Activated T-helper 2 cell treated with anti-CD3 and anti-CD28 coated beads, Interferon-gamma antibody, Interleukin-2, Interleukin-4, amounts not matched to agents 10 μg/mL and 5 μg/mL and 100 μg/mL, durations not matched to agents 14 hours and 24 hours and 36 hours (primary cell): ENCODE measurements around the gene PPM1N. TPM values are rescaled to one million over a fixed set of nuclear protein-coding genes. Genes with fewer than 3 reads are reported as not detected.

Source experiments
- DNase-seq: peaks from one replicate; pipeline ENCODE4 v3.0.0; 2021; ENCODE audit warnings: low spot score
- H3K27ac Mint-ChIP-seq: one replicate; pipeline ENCODE4 v1.8.0; 2021; ENCODE audit warnings: mixed read lengths
- H3K27me3 Mint-ChIP-seq: one replicate; pipeline ENCODE4 v1.8.0; 2021; ENCODE audit warnings: low read depth, mixed read lengths
- H3K36me3 Mint-ChIP-seq: one replicate; pipeline ENCODE4 v1.8.0; 2021; ENCODE audit warnings: low read depth, mixed read lengths
- H3K4me1 Mint-ChIP-seq: one replicate; pipeline ENCODE4 v1.8.0; 2021; ENCODE audit warnings: low read depth, mixed read lengths
- H3K4me3 Mint-ChIP-seq: one replicate; pipeline ENCODE4 v1.8.0; 2021; ENCODE audit warnings: low read depth, mild to moderate bottlenecking, moderate library complexity, mixed read lengths
- H3K9me3 Mint-ChIP-seq: one replicate; pipeline ENCODE4 v1.8.0; 2021; ENCODE audit warnings: mixed read lengths
- intact Hi-C: fragments of 100-400 bp; cut with micrococcal nuclease; formaldehyde crosslinking; loops from one replicate; pipeline ENCODE4 v1.15.1; 2023
- total RNA-seq: library from RNA; stranded (reverse); gene quantifications from 2 replicates; pipeline ENCODE4 v1.2.3, GENCODE V29; 2022

Gene PPM1N
- total RNA-seq, 1 donor from 2014 or later: 2.5 TPM

DNA sequence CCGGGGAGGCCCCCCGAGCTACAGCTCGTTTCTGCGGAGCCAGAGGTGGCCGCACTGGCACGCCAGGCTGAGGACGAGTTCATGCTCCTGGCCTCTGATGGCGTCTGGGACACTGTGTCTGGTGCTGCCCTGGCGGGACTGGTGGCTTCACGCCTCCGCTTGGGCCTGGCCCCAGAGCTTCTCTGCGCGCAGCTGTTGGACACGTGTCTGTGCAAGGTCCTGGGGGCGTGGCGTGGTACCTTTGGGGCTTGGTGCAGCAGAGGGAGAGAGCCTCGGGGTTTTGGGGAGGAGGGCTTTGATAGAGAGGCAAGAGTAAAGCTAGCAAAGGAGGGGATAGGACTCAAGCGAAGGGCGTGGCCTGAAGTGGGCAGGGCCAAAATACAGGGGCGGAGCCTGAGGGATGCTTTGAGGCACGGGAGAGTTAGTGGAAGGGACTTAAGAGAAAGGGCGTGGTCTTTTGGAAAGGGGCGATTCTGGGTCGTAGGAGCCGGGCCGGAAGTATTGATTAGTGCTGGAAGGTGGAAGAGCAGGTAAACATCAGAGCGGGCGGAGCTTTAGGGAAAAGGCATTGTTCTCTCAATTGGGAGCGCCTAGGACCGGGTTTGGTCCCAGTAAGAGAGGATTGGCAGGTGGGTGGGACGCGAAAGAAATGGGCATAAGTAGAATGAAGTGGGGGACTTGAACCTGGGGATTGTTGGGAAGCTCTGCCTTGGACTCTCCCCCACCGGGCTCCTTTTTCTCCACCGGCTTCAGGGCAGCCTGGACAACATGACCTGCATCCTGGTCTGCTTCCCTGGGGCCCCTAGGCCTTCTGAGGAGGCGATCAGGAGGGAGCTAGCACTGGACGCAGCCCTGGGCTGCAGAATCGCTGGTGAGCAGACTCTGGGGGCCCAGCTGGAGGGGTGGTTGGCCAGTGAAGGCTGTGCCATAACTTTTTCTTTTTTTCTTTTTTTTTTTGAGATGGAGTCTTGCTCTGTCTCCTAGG is 1.2 kb downstream of the PPM1N start:
- peak; percentile 68 for DNase-seq
- peak overlapping the region; percentile 30 for H3K4me3 Mint-ChIP-seq
- H3K9me3 Mint-ChIP-seq: no peaks in the 10 kb centered on the region
- intact Hi-C loops: no loop called here
- peak overlapping the region; percentile 33 for H3K27ac Mint-ChIP-seq
- no peaks in the 10 kb centered on the region for H3K36me3 Mint-ChIP-seq
- H3K27me3 Mint-ChIP-seq: peaks cover 24% of the 10 kb centered on the region
- peaks cover 31% of the 10 kb centered on the region for H3K4me1 Mint-ChIP-seq

DNA sequence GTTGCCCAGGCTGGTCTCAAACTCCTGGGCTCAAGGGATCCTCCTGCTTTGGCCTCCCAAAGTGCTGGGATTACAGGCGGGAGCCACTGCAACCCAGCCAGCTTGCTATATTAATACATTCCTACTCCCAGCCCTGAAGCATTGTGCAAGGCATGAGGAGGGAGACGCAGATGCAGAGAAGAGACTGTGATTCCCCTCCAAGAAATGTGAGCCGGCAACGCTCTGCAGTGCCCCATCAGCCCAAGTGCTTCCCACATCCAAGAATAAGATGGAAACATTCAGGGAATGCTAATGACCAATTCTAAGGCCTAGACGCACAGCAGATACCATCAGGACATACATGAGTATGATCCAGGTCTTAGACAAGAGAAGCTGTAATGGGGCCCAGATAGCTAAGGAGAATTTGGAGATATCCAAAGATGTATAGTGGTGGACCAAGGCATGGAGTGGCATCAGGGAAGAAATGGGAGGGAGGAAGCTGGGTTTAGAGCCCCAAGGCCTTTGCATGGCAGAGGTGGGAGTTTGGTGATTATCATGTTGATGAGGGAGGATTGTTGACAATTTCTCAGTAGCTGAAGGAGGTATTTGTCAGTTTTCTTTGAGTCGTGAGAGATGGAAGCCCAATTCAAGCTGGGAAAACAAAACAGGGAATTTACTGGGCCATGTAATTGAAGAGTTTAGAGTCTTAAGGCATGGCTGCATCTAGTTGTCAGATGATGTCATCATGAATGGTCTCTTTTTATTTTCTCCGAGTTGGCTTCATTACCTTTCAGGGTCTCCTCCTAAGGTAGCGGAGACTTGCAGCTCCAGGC is 2.9 kb downstream of the PPM1N start:
- Mint-ChIP-seq H3K9me3 (no peaks in the 10 kb centered on the region), H3K27me3 (peaks cover 14% of the 10 kb centered on the region), H3K36me3 (no peaks in the 10 kb centered on the region), H3K27ac (no peak overlapping the region), H3K4me3 (no peak overlapping the region), H3K4me1 (peaks cover 29% of the 10 kb centered on the region)
- DNase-seq: no peak
- intact Hi-C loops: no loop called here

GRCh38 chr19:45501730-45502014 is 3.4 kb downstream of the PPM1N start:
- Mint-ChIP-seq H3K4me3 (no peak overlapping the region), H3K4me1 (peaks cover 31% of the 10 kb centered on the region), H3K27ac (no peak overlapping the region), H3K36me3 (no peaks in the 10 kb centered on the region), H3K27me3 (peaks cover 13% of the 10 kb centered on the region), H3K9me3 (no peaks in the 10 kb centered on the region)
- intact Hi-C loops: no loop called here
- no peak for DNase-seq

DNA sequence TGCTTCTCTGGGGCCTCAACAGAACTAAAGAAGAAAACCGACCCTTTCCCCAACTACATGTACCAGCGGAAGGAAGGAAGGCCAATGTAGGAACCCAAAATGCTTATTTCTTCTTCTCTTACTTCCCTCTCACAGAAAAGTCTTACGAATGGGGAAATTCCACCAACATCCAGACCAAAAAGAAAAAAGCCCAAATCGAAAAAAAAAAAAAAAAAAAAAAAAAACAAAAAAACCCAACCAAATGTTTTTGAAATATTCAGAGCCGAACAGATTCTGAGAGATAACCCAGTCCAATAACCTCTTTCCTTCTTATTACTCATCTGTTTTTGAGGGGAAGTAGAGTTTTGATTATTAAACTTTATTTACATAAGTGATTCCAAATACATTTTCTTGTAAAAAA is 3.9 kb downstream of the PPM1N start:
- Mint-ChIP-seq H3K36me3 (no peaks in the 10 kb centered on the region), H3K9me3 (no peaks in the 10 kb centered on the region), H3K4me3 (no peak overlapping the region), H3K4me1 (peaks cover 29% of the 10 kb centered on the region), H3K27ac (no peak overlapping the region), H3K27me3 (peaks cover 11% of the 10 kb centered on the region)
- DNase-seq: no peak
- intact Hi-C loops: no loop called here

DNA sequence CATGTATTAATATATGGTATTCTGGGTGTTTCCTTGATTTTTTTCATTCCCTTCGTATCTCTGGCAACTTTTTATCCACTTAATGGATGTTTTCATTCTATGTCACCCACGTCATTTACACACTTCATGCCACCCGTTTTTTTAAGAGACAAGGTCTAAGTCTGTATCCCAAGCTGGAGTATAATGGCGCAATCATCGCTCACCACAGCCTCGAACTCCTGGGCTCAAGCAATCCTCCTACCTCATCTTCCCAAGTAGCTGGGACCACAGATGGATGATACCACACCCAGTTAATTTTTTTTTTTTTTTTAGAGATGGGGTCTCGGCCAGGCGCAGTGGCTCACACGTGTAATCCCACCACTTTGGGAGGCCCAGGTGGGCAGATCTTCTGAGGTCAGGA is 5.7 kb downstream of the PPM1N start:
- peaks cover 19% of the 10 kb centered on the region for H3K4me1 Mint-ChIP-seq
- H3K9me3 Mint-ChIP-seq: no peaks in the 10 kb centered on the region
- intact Hi-C loops: no loop called here
- peaks cover 5% of the 10 kb centered on the region for H3K27me3 Mint-ChIP-seq
- no peak for DNase-seq
- H3K27ac Mint-ChIP-seq: no peak overlapping the region
- peaks cover 2% of the 10 kb centered on the region for H3K36me3 Mint-ChIP-seq
- no peak overlapping the region for H3K4me3 Mint-ChIP-seq

DNA sequence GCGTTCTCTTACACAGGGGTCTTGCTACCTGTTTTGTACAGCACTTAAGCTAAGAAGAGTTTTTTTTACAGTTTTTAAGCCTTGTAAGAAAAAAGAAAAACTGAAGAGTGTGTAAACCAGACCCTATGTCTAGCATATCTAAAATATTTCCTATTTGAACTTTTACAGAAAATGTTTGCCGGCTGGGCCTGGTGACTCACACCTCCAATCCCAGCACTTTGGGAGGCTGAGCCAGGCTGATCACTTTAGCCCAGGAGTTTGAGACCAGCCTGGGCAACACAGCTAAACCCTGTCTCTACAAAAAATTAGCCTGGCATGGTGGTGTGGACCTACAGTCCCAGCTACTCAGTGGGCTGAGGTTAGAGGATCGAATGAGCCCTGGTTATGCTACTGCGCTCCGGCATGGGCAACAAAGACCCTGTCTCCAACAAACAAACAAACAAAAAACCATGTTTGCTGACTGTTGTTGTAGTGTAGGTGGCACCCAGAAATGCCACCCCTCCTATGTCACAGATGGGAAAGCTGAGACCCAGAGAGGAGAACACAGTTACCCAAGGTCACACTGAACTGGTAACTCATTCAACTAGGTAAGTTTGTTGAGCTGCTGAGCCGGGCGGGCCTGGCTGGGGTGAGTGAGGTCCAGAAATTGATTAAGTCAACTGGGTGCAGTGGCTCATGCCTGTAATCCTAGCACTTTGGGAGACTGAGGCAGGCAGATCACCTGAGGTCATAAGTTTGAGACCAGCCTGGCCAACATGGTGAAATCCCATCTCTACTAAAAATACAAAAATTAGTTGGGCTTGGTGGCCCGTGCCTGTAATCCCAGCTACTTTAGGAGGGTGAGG is 7.1 kb downstream of the PPM1N start:
- Mint-ChIP-seq H3K9me3 (no peaks in the 10 kb centered on the region), H3K27ac (peak overlapping the region; percentile 71), H3K27me3 (no peaks in the 10 kb centered on the region), H3K4me1 (peaks cover 21% of the 10 kb centered on the region), H3K36me3 (peaks cover 16% of the 10 kb centered on the region), H3K4me3 (peak overlapping the region; percentile 93)
- intact Hi-C loops: loop anchor here (5.0 kb wide), 2 partner anchors 77 to 187 kb away; partner anchors contain the start of genes OPA3, QPCTL and SNRPD2
- no peak for DNase-seq

DNA sequence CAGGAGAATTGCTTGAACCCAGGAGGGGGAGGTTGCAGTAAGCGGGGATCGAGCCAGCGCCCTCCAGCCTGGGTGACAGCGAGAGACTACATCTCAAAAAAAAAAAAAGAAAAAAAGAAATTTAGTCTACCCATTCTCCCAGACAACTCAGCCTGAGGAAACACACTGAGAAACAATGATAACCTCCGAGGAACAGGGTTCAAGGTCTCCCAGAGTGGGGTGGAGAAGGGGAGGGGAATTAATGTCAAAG is 7.7 kb downstream of the PPM1N start:
- peak overlapping the region; percentile 93 for H3K4me3 Mint-ChIP-seq
- intact Hi-C loops: loop anchor here (1.0 to 5.0 kb wide), 6 partner anchors 9 to 186 kb away; partner anchors contain the start of genes OPA3, QPCTL, RTN2 and SNRPD2

GRCh38 chr19:45506246-45506988 is 8.2 kb downstream of the PPM1N start:
- Mint-ChIP-seq H3K36me3 (peaks cover 27% of the 10 kb centered on the region), H3K4me1 (peaks cover 27% of the 10 kb centered on the region), H3K4me3 (peak overlapping the region; percentile 93), H3K27ac (peak overlapping the region; percentile 95), H3K27me3 (no peaks in the 10 kb centered on the region), H3K9me3 (no peaks in the 10 kb centered on the region)
- peak; percentile 95 for DNase-seq
- intact Hi-C loops: loop anchor here (1.0 to 5.0 kb wide), 6 partner anchors 9 to 186 kb away; partner anchors contain the start of genes OPA3, QPCTL, RTN2 and SNRPD2

More for the DNA sequence above, 7.7 kb downstream of the PPM1N start:
- no peak for DNase-seq
- H3K27me3 Mint-ChIP-seq: no peaks in the 10 kb centered on the region
- H3K9me3 Mint-ChIP-seq: no peaks in the 10 kb centered on the region
- peaks cover 25% of the 10 kb centered on the region for H3K4me1 Mint-ChIP-seq
- H3K36me3 Mint-ChIP-seq: peaks cover 22% of the 10 kb centered on the region
- H3K27ac Mint-ChIP-seq: peak overlapping the region; percentile 71

DNA sequence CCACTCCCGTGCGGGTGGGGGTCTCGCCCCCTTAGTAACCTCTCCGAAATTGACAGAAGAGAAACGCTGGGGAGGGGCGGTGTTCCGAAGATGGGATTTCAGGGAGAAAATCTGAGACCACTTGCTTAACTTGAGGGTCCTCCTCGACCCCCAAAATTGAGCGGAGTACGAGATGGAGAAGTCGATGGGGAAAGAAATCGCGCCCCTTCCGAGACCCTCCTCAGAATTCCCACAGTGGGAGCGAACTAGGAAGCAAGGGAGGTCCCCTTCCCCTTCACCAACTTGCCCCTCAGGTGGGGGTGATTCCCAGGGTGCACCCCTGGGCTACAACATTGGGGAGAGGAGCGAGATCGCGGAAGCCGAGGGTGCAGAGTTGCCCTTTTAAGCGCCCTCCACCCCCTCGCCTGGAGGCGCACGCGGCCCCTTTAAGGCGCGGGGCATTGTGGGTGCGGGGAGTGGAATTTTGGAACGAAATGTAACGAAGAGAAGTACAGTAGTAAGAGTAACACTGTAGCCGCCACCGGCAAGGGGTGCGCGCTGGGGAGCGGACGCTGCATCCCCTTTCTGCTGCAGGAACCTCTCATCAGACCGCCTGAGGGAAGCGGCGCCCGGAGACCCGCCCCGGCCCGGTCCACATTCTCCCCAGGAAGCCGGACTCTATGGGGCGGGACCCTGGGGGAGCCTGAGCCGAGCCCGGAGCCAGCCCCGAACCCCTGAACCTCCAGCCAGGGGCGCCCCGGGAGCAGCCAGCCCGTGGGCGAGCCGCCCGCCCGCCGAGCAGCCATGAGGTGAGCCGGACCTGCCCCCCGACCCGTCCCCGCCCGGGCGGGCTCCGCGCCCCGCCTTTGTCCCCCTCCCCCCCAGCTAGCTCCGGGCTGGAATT is 9.0 kb downstream of the PPM1N start, which contains the start of gene VASP:
TSS of gene VASP (plus strand) at position 491 of the 883 bp plus-strand sequence. CDS start at position 784, 293 bp downstream.
- DNase-seq: peak; percentile 92
- Mint-ChIP-seq H3K36me3 (peaks cover 30% of the 10 kb centered on the region), H3K27ac (peak within 1 kb of the TSS; percentile 95), H3K4me3 (peak within 1 kb of the TSS; percentile 99), H3K4me1 (peaks cover 26% of the 10 kb centered on the region), H3K27me3 (no peaks in the 10 kb centered on the region), H3K9me3 (no peaks in the 10 kb centered on the region)
- intact Hi-C loops: loop anchor here (1.0 to 5.0 kb wide), 6 partner anchors 10 to 185 kb away; partner anchors contain the start of genes OPA3, QPCTL, RTN2 and SNRPD2

DNA sequence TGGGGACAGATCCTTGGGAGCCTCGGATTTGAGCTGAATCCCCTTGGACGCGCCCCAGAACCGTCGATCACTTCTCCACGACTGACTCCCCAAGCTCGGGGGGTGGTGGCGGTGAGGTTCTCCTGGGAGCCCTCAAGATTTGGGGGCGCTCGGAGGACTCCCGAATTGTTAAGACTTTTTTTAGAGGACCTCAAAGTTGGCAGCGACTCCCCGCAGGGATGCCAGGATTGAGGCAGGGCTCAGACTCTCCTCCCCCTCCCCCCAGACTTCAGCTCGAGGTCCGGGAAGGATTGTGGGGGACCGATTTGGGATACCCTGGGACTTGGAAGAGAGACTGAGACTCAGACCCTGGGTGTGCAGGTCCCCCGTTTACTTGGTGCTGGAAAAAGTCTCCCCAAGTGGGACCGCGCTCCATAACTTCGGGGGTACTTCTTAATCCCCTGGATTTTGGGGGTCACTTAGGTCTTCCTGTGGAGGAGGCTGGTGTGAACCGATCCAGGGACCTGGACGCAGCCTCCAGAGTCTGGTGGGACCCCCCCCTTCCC is 9.7 kb downstream of the PPM1N start:
- DNase-seq: no peak
- H3K4me1 Mint-ChIP-seq: peaks cover 29% of the 10 kb centered on the region
- intact Hi-C loops: loop anchor here (2.0 to 5.0 kb wide), 4 partner anchors 15 to 184 kb away; partner anchors contain the start of genes OPA3, QPCTL and SNRPD2

More for the DNA sequence above, 9.7 kb downstream of the PPM1N start:
- no peaks in the 10 kb centered on the region for H3K9me3 Mint-ChIP-seq
- H3K27ac Mint-ChIP-seq: no peak overlapping the region
- H3K36me3 Mint-ChIP-seq: peaks cover 32% of the 10 kb centered on the region
- H3K27me3 Mint-ChIP-seq: no peaks in the 10 kb centered on the region
- H3K4me3 Mint-ChIP-seq: peak overlapping the region; percentile 99
